SHP77 treated with DMSO at 0.1 percent for 48 hours (cell line): Measurements from ENCODE around the gene VIPR1.
A peak's percentile ranks its signal among the peaks of the same experiment; 100 is the strongest.
"Not testable (repeated sequence)": the region's sequence is repeated elsewhere in the genome, so short reads cannot be mapped to it uniquely, and the experiment has no call there.

Experiments
- DNase-seq: peaks from one replicate; lab custom pipeline; 2025; lab: John Stamatoyannopoulos, UW

Gene VIPR1

DNA sequence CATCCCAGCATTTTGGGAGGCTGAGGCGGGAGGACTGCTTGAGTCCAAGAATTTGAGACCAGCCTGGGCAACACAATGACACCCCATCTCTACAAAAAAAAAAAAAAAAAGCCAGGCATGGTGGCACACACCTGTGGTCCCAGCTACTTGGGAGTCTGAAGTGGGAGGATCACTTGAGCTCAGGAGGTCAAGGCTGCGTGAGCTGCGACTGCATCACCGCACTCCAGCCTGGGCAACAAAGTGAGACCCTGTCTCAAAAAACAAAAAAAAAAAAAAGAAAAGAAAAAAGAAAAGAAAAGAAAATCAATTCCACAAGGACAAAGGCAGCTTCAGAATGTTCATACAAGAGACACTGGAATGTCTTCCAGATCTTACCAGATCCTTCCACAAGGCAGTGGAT lies 76.9 kb downstream of the VIPR1 start:
- not testable (repeated sequence) for DNase-seq

GRCh38 chr3:42581400-42581708 lies 78.9 kb downstream of the VIPR1 start:
- DNase-seq = no peak

- DNase-seq = peak; percentile 86
Observed at GRCh38 chr3:42581709-42582473, 79.4 kb downstream of the VIPR1 start, which contains the start of gene SEC22C. Gene SEC22C (minus strand): TSS chr3:42581967. CDS start chr3:42569046, 12,921 bp downstream.

- peak; percentile 55 for DNase-seq
Observed at GRCh38 chr3:42582474-42583070, 80.1 kb downstream of the VIPR1 start.
